NB4 (cell line): Measurements from ENCODE around the gene METTL24.
"Not testable (repeated sequence)": the region's sequence is repeated elsewhere in the genome, so short reads cannot be mapped to it uniquely, and the experiment has no call there.

Source experiments
- DNase-seq: peaks from one replicate; pipeline ENCODE4 v3.0.0; 2010; ENCODE audit warnings: low read depth
- H3K4me3 ChIP-seq: one replicate; pipeline ENCODE4 v1.5.1; 2011; ENCODE audit warnings: mild to moderate bottlenecking, low read depth, low read length, moderate library complexity
- MYC ChIP-seq: IDR thresholded peaks from 2 replicates; pipeline ENCODE4 v1.6.1; 2011; ENCODE audit warnings: low read depth, low read length
- POLR2A ChIP-seq: IDR thresholded peaks from 2 replicates; pipeline ENCODE4 v1.6.1; 2011; ENCODE audit warnings: mild to moderate bottlenecking; ENCODE audit not compliant: insufficient read length; ENCODE audit errors: extremely low read depth
- TF ChIP-seq, protein P1 (sequence below): IDR thresholded peaks from one replicate; pipeline ENCODE4 v1.5.1; 2012; ENCODE audit warnings: low read depth, low read length
- TF ChIP-seq, protein P2 (sequence below): IDR thresholded peaks from 2 replicates; pipeline ENCODE4 v1.6.1; 2011; ENCODE audit warnings: low read depth, low read length

Gene METTL24

DNA sequence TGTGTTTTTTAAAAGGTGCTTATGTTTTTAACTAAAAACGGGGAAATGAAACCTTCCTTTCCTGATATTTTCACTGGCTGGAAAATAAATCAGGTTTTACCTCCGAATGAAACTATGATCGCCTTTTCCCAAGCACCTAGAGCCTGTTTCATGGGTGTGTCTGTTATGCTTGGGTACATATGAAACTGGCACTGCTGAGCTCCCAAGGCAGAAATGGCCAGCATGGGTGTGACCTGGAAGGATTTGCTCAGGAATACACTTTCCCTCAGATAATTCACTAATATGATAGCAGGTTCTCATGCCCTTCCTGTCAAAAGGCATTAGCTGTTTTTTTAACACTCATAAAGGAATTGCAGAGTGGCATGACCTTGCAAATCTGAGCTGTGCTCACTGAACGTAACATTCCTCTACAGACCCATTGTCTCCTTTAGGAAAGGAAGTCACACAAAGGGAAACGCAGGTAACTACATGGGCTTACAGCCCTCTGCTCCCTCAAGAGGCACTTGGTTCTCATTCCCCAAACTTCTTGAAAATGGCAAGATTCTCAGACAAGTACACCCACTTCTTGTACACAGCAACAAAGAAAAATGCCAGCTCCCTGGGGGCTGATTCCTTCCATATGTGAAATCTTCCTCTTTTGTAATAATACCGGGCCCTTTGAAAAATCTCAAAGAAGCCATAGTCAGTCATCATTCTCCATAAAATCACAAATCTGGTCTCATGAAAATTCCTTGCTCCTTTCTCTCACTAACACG is 72.7 kb downstream of the METTL24 start:
- H3K4me3 ChIP-seq: no peak overlapping the region
- TF ChIP-seq POLR2A: no peak
- TF ChIP-seq MYC: no peak
- TF ChIP-seq, protein P1, sequence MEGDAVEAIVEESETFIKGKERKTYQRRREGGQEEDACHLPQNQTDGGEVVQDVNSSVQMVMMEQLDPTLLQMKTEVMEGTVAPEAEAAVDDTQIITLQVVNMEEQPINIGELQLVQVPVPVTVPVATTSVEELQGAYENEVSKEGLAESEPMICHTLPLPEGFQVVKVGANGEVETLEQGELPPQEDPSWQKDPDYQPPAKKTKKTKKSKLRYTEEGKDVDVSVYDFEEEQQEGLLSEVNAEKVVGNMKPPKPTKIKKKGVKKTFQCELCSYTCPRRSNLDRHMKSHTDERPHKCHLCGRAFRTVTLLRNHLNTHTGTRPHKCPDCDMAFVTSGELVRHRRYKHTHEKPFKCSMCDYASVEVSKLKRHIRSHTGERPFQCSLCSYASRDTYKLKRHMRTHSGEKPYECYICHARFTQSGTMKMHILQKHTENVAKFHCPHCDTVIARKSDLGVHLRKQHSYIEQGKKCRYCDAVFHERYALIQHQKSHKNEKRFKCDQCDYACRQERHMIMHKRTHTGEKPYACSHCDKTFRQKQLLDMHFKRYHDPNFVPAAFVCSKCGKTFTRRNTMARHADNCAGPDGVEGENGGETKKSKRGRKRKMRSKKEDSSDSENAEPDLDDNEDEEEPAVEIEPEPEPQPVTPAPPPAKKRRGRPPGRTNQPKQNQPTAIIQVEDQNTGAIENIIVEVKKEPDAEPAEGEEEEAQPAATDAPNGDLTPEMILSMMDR: no peak
- TF ChIP-seq, protein P2, sequence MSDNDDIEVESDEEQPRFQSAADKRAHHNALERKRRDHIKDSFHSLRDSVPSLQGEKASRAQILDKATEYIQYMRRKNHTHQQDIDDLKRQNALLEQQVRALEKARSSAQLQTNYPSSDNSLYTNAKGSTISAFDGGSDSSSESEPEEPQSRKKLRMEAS: no peak
- DNase-seq: no peak

DNA sequence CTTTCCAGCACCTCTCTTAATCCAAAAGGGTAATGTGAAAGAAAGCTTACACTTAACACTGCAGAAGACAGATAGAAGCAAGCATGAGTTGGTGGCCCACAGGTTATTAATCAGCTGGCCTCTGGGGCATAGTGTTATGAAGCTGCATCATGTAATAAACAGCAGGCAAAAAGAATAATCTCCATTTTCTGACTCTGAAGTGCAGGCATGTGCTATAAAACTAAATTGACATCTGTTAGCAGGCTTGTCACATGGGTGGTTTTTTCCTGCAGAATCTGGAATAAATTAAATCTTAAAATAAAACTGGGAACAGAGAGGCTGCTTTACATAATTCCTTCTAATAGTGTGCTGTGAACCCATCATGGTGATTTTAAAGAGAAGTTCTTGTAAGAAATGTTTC is 73.3 kb downstream of the METTL24 start:
- DNase-seq: no peak

DNA sequence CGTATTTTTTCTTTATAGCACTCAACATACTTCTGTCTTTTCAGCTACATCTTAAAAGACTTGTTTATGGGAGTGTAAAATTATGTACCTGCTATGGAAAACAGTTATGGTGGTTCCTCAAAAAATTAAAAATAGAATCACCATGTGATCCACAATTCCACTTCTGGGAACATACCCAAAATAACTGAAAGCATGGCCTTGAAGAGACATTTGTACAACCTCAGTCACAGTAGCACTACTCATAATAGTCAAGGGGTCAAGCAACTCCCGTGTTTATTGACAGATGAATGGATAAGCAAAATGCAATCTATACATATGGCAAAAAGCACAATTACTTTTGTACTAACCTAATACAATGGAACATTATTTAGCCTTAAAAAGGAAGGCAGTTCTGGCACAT is 74.5 kb downstream of the METTL24 start:
- TF ChIP-seq MYC: no peak
- TF ChIP-seq, protein P2: no peak
- TF ChIP-seq POLR2A: no peak
- TF ChIP-seq, protein P1: no peak
- no peak for DNase-seq
- no peak overlapping the region for H3K4me3 ChIP-seq

More for the DNA sequence above, 73.3 kb downstream of the METTL24 start:
- no peak overlapping the region for H3K4me3 ChIP-seq
- TF ChIP-seq POLR2A: no peak
- TF ChIP-seq, protein P2: no peak
- TF ChIP-seq MYC: no peak
- TF ChIP-seq, protein P1: no peak

DNA sequence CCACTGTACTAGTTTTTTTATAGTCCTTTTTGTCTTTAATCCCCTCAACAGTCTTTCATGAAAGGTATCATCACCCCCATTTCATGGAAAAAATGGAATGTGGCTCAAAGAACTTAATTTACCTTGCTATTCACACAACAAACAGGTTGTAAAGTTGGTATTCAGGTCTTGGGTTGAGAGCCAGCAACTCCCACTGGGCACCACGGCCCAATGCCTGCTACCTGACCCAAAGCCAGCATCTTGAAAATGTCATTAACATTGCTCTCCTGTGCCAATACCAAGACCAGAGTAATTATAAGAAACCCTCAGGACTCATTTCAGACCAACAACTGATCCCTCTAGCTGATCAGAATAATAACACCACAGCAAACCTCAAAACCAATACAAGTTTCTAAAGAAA is 75.7 kb downstream of the METTL24 start:
- TF ChIP-seq, protein P2: no peak
- no peak for TF ChIP-seq POLR2A
- no peak for TF ChIP-seq MYC
- TF ChIP-seq, protein P1: no peak
- no peak overlapping the region for H3K4me3 ChIP-seq
- no peak for DNase-seq

DNA sequence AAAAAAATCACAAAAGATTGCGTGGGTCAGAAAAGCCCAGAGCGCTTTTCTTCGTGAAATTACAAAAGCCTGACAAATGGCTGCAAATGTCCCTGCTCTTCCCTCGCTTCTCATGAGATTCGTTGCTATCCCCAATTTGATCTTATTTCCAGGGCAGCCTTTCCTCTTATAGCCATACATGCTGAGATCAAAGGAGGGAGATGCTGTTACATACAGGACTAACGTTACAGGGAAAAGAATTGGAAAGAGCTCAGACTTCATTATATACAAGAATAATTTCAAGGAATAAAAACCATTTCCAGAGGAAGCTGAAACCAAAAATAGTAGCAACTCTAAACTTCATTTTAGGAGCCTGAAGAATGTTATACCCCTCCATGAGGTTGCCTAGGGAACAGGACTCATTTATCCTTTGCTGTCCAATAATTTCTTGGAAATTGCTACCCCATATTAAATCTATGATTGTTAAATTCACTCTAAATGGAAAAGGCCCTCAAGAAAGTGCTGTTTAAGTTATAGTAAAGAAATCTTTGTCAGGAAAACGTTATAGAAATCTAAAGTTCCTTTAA is 81.0 kb downstream of the METTL24 start:
- no peak for TF ChIP-seq POLR2A
- TF ChIP-seq, protein P1: no peak
- TF ChIP-seq MYC: no peak
- TF ChIP-seq, protein P2: no peak
- no peak for DNase-seq
- H3K4me3 ChIP-seq: no peak overlapping the region

DNA sequence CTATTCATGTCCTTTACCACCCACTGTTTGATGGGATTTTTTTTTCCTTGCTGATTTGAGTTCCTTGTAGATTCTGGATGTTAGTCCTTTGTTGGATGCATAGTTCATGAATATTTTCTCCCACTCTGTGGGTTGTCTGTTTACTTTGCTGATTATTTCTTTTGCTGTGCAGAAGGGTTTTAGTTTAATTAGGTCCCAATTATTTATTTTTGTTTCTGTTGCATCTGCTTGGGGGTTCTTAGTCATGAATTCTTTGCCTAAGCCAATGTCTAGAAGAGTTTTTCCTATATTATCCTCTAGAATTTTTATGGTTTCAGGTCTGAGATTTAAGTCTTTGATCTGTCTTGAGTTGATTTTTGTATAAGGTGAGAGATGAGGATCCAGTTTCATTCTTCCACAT is 85.4 kb downstream of the METTL24 start:
- DNase-seq, H3K4me3 ChIP-seq: not testable (repeated sequence)
